ENCODE measurements around the gene MRPS22. TPM values are rescaled to one million over a fixed set of nuclear protein-coding genes. Genes with fewer than 3 reads are reported as not detected.

The MRPS22 gene
- total RNA-seq, 3 donors from 2014 or later (not counting 1 experiment from before 2014, with no cell fraction given): 32.4 to 39.1 (median 35.3) TPM

DNA sequence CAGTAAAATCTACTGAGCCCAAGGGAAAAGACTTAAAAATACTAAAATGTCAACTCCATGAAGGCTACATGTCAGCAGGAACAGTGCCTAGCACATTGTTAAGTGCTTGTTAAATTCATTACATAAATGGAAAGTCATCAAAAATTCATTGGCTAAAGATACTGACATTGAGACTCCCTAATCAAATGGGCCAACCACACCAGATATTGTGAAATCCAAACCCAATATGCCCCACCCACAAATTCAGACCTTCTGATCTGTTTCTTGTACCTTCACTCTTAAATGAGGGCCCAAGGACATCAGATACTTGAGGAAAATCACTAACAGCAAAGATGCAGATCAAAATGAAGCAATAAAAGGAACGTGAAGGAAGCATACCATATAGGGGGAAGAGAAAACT, 20.7 kb downstream of the MRPS22 start:
- intact Hi-C loops (cut with micrococcal nuclease): no loop called here
- no peak for TF ChIP-seq CTCF (IDR thresholded peaks at IDR 0.05)
- Mint-ChIP-seq H3K27ac (no peak overlapping the region), H3K27me3 (ENCODE audit: low read depth in 2 of 2) (no peaks in the 10 kb centered on the region), H3K4me3 (no peak overlapping the region), H3K9me3 (no peaks in the 10 kb centered on the region), H3K4me1 (peaks cover 0 to 5% of the 10 kb centered on the region in 2 donors), H3K36me3 (peaks cover 27% of the 10 kb centered on the region)
- Histone ChIP-seq H3K4me3 (ENCODE audit: low read length) (no peak overlapping the region), H3K9me3 (ENCODE audit: control insufficient read depth, insufficient read depth, low read length) (no peaks in the 10 kb centered on the region), H3K27me3 (ENCODE audit: control insufficient read depth, insufficient read depth, low read length) (no peaks in the 10 kb centered on the region), H3K4me1 (ENCODE audit: control insufficient read depth, insufficient read depth, low read length) (no peaks in the 10 kb centered on the region), H3K36me3 (ENCODE audit: control insufficient read depth, insufficient read depth, low read length) (peaks cover 98% of the 10 kb centered on the region), H3K27ac (ENCODE audit: low read length) (no peak overlapping the region)
- no peak for DNase-seq
- no CpG with 5 or more reads among the region's 1 CpG for WGBS (ENCODE audit: insufficient coverage)
- no peak for ATAC-seq

DNA sequence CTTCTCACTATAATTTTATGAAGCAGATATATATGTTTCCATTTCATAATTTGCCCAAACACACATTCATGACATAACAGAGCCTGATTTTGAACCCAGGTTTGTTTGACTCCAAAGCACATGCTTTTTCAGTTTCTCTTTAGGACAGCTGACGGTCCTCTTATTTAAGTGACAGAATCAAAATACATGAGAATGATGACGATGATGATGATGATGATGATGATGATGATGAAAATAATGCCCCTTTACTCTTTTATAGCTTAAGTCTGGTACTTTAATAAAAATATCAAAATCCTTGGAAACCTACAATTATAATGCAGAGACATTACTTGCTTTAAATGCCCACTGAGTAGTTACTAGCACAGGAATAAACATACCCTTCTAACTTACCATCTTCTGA, 30.3 kb downstream of the MRPS22 start:
- no peak overlapping the region for H3K4me3 Mint-ChIP-seq
- H3K9me3 Mint-ChIP-seq: no peaks in the 10 kb centered on the region
- no peak overlapping the region for H3K4me3 ChIP-seq (ENCODE audit: low read length)
- H3K4me1 ChIP-seq (ENCODE audit: control insufficient read depth, insufficient read depth, low read length): no peaks in the 10 kb centered on the region
- no peak overlapping the region for H3K27ac ChIP-seq (ENCODE audit: low read length)
- H3K27ac Mint-ChIP-seq: no peak overlapping the region
- DNase-seq: no peak
- peaks cover 47% of the 10 kb centered on the region for H3K36me3 Mint-ChIP-seq
- no CpG with 5 or more reads among the region's 2 CpGs for WGBS (ENCODE audit: insufficient coverage)
- H3K27me3 Mint-ChIP-seq (ENCODE audit: low read depth in 2 of 2): no peaks in the 10 kb centered on the region
- peaks cover 95% of the 10 kb centered on the region for H3K36me3 ChIP-seq (ENCODE audit: control insufficient read depth, insufficient read depth, low read length)
- TF ChIP-seq CTCF (IDR thresholded peaks at IDR 0.05): no peak
- intact Hi-C loops (cut with micrococcal nuclease): no loop called here
- H3K9me3 ChIP-seq (ENCODE audit: control insufficient read depth, insufficient read depth, low read length): no peaks in the 10 kb centered on the region
- H3K4me1 Mint-ChIP-seq: peaks cover 0 to 1% of the 10 kb centered on the region in 2 donors
- no peak for ATAC-seq
- H3K27me3 ChIP-seq (ENCODE audit: control insufficient read depth, insufficient read depth, low read length): no peaks in the 10 kb centered on the region

GRCh38 chr3:139377378-139377777, 33.6 kb downstream of the MRPS22 start:
- Mint-ChIP-seq H3K4me1 (peaks cover 12 to 15% of the 10 kb centered on the region in 2 donors), H3K9me3 (no peaks in the 10 kb centered on the region), H3K27ac (no peak overlapping the region), H3K27me3 (ENCODE audit: low read depth in 2 of 2) (no peaks in the 10 kb centered on the region), H3K4me3 (no peak overlapping the region), H3K36me3 (peaks cover 28% of the 10 kb centered on the region)
- Histone ChIP-seq H3K4me1 (ENCODE audit: control insufficient read depth, insufficient read depth, low read length) (no peaks in the 10 kb centered on the region), H3K9me3 (ENCODE audit: control insufficient read depth, insufficient read depth, low read length) (no peaks in the 10 kb centered on the region), H3K27me3 (ENCODE audit: control insufficient read depth, insufficient read depth, low read length) (no peaks in the 10 kb centered on the region), H3K36me3 (ENCODE audit: control insufficient read depth, insufficient read depth, low read length) (peaks cover 83% of the 10 kb centered on the region), H3K4me3 (ENCODE audit: low read length) (no peak overlapping the region), H3K27ac (ENCODE audit: low read length) (no peak overlapping the region)
- no peak for DNase-seq
- 100% methylated on average over 3 of the region's 3 CpGs for WGBS (ENCODE audit: insufficient coverage)
- no peak for ATAC-seq
- TF ChIP-seq CTCF (IDR thresholded peaks at IDR 0.05): no peak
- intact Hi-C loops (cut with micrococcal nuclease): no loop called here

GRCh38 chr3:139378587-139379241, 34.9 kb downstream of the MRPS22 start:
- Mint-ChIP-seq H3K4me1 (peaks cover 12 to 15% of the 10 kb centered on the region in 2 donors), H3K27ac (no peak overlapping the region), H3K36me3 (peaks cover 29% of the 10 kb centered on the region), H3K9me3 (no peaks in the 10 kb centered on the region), H3K4me3 (no peak overlapping the region), H3K27me3 (ENCODE audit: low read depth in 2 of 2) (no peaks in the 10 kb centered on the region)
- intact Hi-C loops (cut with micrococcal nuclease): no loop called here
- DNase-seq (no peak), ATAC-seq (no peak)
- Histone ChIP-seq H3K27ac (ENCODE audit: low read length) (no peak overlapping the region), H3K9me3 (ENCODE audit: control insufficient read depth, insufficient read depth, low read length) (no peaks in the 10 kb centered on the region), H3K36me3 (ENCODE audit: control insufficient read depth, insufficient read depth, low read length) (peaks cover 80% of the 10 kb centered on the region), H3K4me1 (ENCODE audit: control insufficient read depth, insufficient read depth, low read length) (no peaks in the 10 kb centered on the region), H3K27me3 (ENCODE audit: control insufficient read depth, insufficient read depth, low read length) (no peaks in the 10 kb centered on the region), H3K4me3 (ENCODE audit: low read length) (no peak overlapping the region)
- 100% methylated on average over 1 of the region's 3 CpGs for WGBS (ENCODE audit: insufficient coverage)
- TF ChIP-seq CTCF (IDR thresholded peaks at IDR 0.05): no peak
